Neuronal stem cell (in vitro differentiated cells): Measurements from ENCODE around the gene B3GAT1.

ENCODE experiments used
- DNase-seq: peaks from one replicate; pipeline ENCODE4 v3.0.0-alpha.2; 2013; ENCODE audit warnings: low spot score
- H2AFZ ChIP-seq: one replicate; pipeline ENCODE4 v1.6.1; 2013; ENCODE audit warnings: mild to moderate bottlenecking, low read length, inconsistent platforms
- H2AK5ac ChIP-seq: 2 replicates; pipeline ENCODE4 v1.6.1; 2013; ENCODE audit warnings: low read depth, mild to moderate bottlenecking, inconsistent platforms, low read length, moderate library complexity, mixed read lengths
- H2BK120ac ChIP-seq: 2 replicates; pipeline ENCODE4 v1.6.1; 2013; ENCODE audit warnings: low read depth, mild to moderate bottlenecking, inconsistent platforms, low read length, moderate library complexity, mixed read lengths
- H2BK12ac ChIP-seq: one replicate; pipeline ENCODE4 v1.6.1; 2013; ENCODE audit warnings: low read length, inconsistent platforms
- H2BK15ac ChIP-seq: 2 replicates; pipeline ENCODE4 v1.6.1; 2013; ENCODE audit warnings: mild to moderate bottlenecking, low read length, inconsistent platforms, mixed read lengths
- H2BK5ac ChIP-seq: one replicate; pipeline ENCODE4 v1.6.1; 2013; ENCODE audit warnings: inconsistent platforms, mild to moderate bottlenecking, low read length, moderate library complexity
- H3K14ac ChIP-seq: one replicate; pipeline ENCODE4 v1.6.1; 2013; ENCODE audit warnings: low read length, inconsistent platforms
- H3K18ac ChIP-seq: 2 replicates; pipeline ENCODE4 v1.6.1; 2013; ENCODE audit warnings: low read length, inconsistent platforms
- H3K23ac ChIP-seq: 2 replicates; pipeline ENCODE4 v1.6.1; 2013; ENCODE audit warnings: low read depth, mild to moderate bottlenecking, mixed read lengths, low read length, inconsistent platforms; ENCODE audit not compliant: poor library complexity
- H3K27ac ChIP-seq: replicated peaks from 3 replicates; pipeline ENCODE4 v1.5.1; 2013; ENCODE audit warnings: low read length, inconsistent platforms
- H3K27me3 ChIP-seq, 3 experiments: 2 replicates each; pipeline ENCODE4 v1.6.1; 2013; ENCODE audit warnings: low read length in 3 of 3, mild to moderate bottlenecking in 2 of 3, inconsistent platforms in 1 of 3, low read depth in 1 of 3, mixed read lengths in 1 of 3, moderate library complexity in 1 of 3; ENCODE audit not compliant: control insufficient read depth in 3 of 3, insufficient read depth in 3 of 3
- H3K36me3 ChIP-seq, 2 donors: replicated peaks in 1 of 2; 2 replicates each; pipeline ENCODE4 v1.6.1; 2013; ENCODE audit warnings: low read length in 2 of 2; ENCODE audit not compliant: control insufficient read depth in 2 of 2, insufficient read depth in 2 of 2
- H3K4ac ChIP-seq: 2 replicates; pipeline ENCODE4 v1.6.1; 2013; ENCODE audit warnings: inconsistent platforms, mild to moderate bottlenecking, low read length, moderate library complexity
- H3K4me1 ChIP-seq, 2 donors: 1 replicate in 1 of 2; 2 replicates in 1 of 2; pipeline ENCODE4 v1.6.1; 2013; ENCODE audit warnings: low read length in 2 of 2, low read depth in 1 of 2; ENCODE audit not compliant: control insufficient read depth in 2 of 2, insufficient read depth in 1 of 2
- H3K4me2 ChIP-seq: one replicate; pipeline ENCODE4 v1.6.1; 2013; ENCODE audit warnings: mild to moderate bottlenecking, low read length, inconsistent platforms; ENCODE audit not compliant: insufficient read depth, poor library complexity, severe bottlenecking
- H3K4me3 ChIP-seq, 2 donors: 2 replicates each; pipeline ENCODE4 v1.5.1; 2013; ENCODE audit warnings: low read length in 2 of 2, mild to moderate bottlenecking in 2 of 2, inconsistent platforms in 1 of 2, moderate library complexity in 1 of 2
- H3K79me1 ChIP-seq: one replicate; pipeline ENCODE4 v1.6.1; 2013; ENCODE audit warnings: low read depth, mild to moderate bottlenecking, inconsistent platforms, low read length, moderate library complexity
- H3K9ac ChIP-seq: one replicate; pipeline ENCODE4 v1.6.1; 2013; ENCODE audit warnings: mild to moderate bottlenecking, low read depth, low read length, inconsistent platforms; ENCODE audit not compliant: poor library complexity
- H3K9me3 ChIP-seq, 2 donors: replicated peaks in 1 of 2; 2 replicates each; pipeline versions ENCODE3 to v1.6.1; 2013; ENCODE audit warnings: low read length in 2 of 2, mild to moderate bottlenecking in 2 of 2, inconsistent platforms in 1 of 2, low read depth in 1 of 2, mixed read lengths in 1 of 2, moderate library complexity in 1 of 2; ENCODE audit not compliant: control insufficient read depth in 2 of 2, insufficient read depth in 1 of 2
- H4K8ac ChIP-seq: one replicate; pipeline ENCODE4 v1.6.1; 2013; ENCODE audit warnings: low read depth, mild to moderate bottlenecking, inconsistent platforms, low read length, moderate library complexity
- H4K91ac ChIP-seq: one replicate; pipeline ENCODE4 v1.6.1; 2013; ENCODE audit warnings: low read length, low read depth, mild to moderate bottlenecking, inconsistent platforms; ENCODE audit not compliant: poor library complexity
- WGBS, 2 donors: extraction: QIAGEN DNeasy Blood & Tissue Kit; methylation state at CpG; one replicate each; pipeline ENCODE4 v1.1.7; 2013; ENCODE audit warnings: missing lambda C conversion rate in 2 of 2, mixed read lengths in 1 of 2; ENCODE audit not compliant: insufficient read length in 2 of 2, insufficient replicate concordance in 1 of 2; ENCODE audit errors: extremely low coverage in 2 of 2; 5-methylcytosine and 5-hydroxymethylcytosine counted together

B3GAT1 gene

DNA sequence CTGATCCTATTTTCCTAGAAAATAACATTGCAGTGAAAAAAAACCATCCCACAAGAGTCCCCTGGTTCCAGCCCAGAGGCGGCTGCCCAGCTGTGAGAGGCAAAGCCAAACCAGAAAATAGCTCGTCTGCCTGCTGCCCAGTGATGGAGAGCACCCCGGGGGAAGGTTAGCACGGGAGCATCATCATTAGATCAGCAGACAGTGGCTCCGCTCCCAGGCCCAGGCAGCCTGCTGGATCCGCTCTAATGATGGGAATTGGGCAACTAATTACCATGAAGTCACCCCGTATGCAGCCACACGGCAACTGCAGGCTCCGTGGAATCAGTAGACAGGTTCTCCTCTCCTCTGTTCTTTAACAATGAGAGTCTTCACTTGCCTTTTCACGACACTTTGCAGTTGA is 17.1 kb upstream of the B3GAT1 start:
- Histone ChIP-seq H3K9ac (no peak overlapping the region), H4K8ac (no peak overlapping the region), H3K23ac (no peak overlapping the region), H2BK5ac (no peak overlapping the region), H3K4me1 (peaks cover 0 to 1% of the 10 kb centered on the region in 2 donors), H3K36me3 (no peaks in the 10 kb centered on the region), H3K79me1 (no peaks in the 10 kb centered on the region), H3K4ac (no peak overlapping the region), H2AFZ (no peak overlapping the region), H3K4me2 (no peak overlapping the region), H3K18ac (no peak overlapping the region), H2AK5ac (no peak overlapping the region), H3K27me3 (no peaks in the 10 kb centered on the region), H3K4me3 (no peak overlapping the region), H3K27ac (no peak overlapping the region), H2BK12ac (no peak overlapping the region), H3K9me3 (peaks cover 2 to 6% of the 10 kb centered on the region in 2 donors), H3K14ac (no peak overlapping the region), H2BK120ac (no peak overlapping the region), H4K91ac (no peak overlapping the region), H2BK15ac (no peak overlapping the region)
- no peak for DNase-seq
- WGBS, 2 donors: no CpG with 5 or more reads among the region's 10 CpGs

DNA sequence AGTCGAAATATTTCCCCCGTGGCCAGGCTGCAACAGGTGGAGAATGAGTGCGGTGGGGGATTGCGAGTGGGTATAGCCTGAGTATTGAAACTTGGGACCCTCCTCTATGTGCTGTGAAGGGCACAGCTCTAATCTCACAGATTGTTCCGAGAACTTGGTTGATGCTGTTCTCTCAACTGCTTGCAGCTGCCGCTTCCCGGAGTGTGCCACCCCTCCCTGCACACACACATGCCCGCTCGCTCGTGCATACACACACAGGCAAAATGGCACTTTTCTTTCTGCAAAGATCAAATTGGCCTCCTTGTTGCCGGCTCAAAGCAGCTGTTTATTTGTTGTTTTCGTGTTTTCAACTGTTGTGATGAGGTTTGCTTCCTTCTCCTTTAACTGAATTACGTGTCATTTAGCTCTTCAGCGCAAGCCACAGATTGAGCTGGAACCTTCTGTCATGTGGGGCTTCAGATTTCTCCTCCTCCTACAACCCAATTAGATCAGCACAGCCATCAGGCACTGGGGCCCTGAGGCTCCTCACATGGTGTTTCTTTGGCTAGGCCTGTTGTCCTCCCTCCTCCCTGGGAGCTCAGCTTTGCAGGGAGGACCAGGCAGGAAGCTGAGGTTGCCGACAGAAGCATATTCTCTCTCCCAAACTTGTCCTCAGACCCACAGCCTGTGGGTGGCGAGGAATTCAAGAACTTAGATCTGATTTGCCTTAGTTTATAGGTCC is 13.9 kb upstream of the B3GAT1 start:
- Histone ChIP-seq H3K14ac (no peak overlapping the region), H3K9ac (no peak overlapping the region), H3K4ac (no peak overlapping the region), H3K27ac (no peak overlapping the region), H2AK5ac (no peak overlapping the region), H3K23ac (no peak overlapping the region), H3K4me2 (no peak overlapping the region), H3K9me3 (peaks cover 0 to 3% of the 10 kb centered on the region in 2 donors), H2BK15ac (no peak overlapping the region), H3K27me3 (no peaks in the 10 kb centered on the region), H3K79me1 (no peaks in the 10 kb centered on the region), H3K18ac (no peak overlapping the region), H2BK12ac (no peak overlapping the region), H2AFZ (no peak overlapping the region), H3K4me3 (no peak overlapping the region), H3K4me1 (peaks cover 0 to 1% of the 10 kb centered on the region in 2 donors), H2BK5ac (no peak overlapping the region), H3K36me3 (peaks cover 0 to 2% of the 10 kb centered on the region in 2 donors), H4K8ac (no peak overlapping the region), H2BK120ac (no peak overlapping the region), H4K91ac (no peak overlapping the region)
- DNase-seq: no peak
- no CpG with 5 or more reads among the region's 16 CpGs for WGBS, 2 donors

DNA sequence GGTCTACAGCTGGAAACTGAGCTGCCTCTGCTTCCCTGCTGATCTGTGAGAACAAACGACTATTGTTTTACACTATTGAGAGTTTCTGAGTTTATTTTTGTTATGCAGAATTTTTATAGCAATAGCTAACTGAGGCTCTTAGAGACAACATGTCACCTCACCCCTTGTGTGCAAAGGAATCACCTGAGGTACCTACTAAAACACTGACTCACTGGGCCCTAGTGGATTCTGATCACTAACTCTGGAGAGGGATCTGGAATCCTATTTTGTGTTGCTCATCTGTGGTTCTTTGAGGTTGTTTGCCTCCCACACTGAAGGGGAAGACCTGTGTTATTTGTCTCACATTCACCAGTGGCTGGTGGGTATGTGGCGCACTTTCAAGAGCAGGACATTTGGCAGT is 13.4 kb upstream of the B3GAT1 start:
- Histone ChIP-seq H2AK5ac (no peak overlapping the region), H3K9ac (no peak overlapping the region), H2BK15ac (no peak overlapping the region), H3K4me1 (peaks cover 0 to 1% of the 10 kb centered on the region in 2 donors), H3K9me3 (no peaks in the 10 kb centered on the region), H3K14ac (no peak overlapping the region), H2BK12ac (no peak overlapping the region), H4K8ac (no peak overlapping the region), H2AFZ (no peak overlapping the region), H3K79me1 (no peaks in the 10 kb centered on the region), H3K18ac (no peak overlapping the region), H3K4me2 (no peak overlapping the region), H3K27ac (no peak overlapping the region), H3K27me3 (no peaks in the 10 kb centered on the region), H2BK120ac (no peak overlapping the region), H3K4ac (no peak overlapping the region), H2BK5ac (no peak overlapping the region), H4K91ac (no peak overlapping the region), H3K4me3 (no peak overlapping the region), H3K36me3 (peaks cover 0 to 2% of the 10 kb centered on the region in 2 donors), H3K23ac (no peak overlapping the region)
- DNase-seq: no peak
- no CpG with 5 or more reads among the region's 2 CpGs for WGBS, 2 donors

DNA sequence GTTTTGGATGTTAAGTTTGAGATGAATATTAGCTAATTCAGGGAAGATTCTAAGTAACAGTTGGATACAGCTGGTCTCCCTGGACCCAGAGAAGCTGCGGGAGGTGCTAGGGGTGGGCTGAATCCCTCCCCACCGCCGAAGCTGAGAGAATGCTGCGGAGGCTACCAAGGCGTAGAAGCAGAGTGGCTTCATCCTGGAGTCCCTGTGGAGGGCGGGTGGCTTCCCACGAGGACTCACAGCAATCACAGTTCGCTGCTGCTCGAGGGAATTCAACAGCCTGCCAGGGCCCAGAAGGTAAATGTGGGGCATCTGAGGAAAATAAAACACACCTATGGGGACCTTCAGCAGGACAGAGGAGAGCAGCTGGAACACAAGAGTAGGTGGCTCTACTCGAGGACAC is 11.1 kb upstream of the B3GAT1 start:
- Histone ChIP-seq H3K36me3 (peaks cover 0 to 2% of the 10 kb centered on the region in 2 donors), H3K79me1 (no peaks in the 10 kb centered on the region), H3K14ac (no peak overlapping the region), H3K9me3 (no peaks in the 10 kb centered on the region), H3K4ac (no peak overlapping the region), H3K9ac (no peak overlapping the region), H3K27ac (no peak overlapping the region), H2BK12ac (no peak overlapping the region), H3K4me3 (no peak overlapping the region), H3K4me1 (no peaks in the 10 kb centered on the region), H2BK120ac (no peak overlapping the region), H2AK5ac (no peak overlapping the region), H3K18ac (no peak overlapping the region), H3K23ac (no peak overlapping the region), H2AFZ (no peak overlapping the region), H2BK5ac (no peak overlapping the region), H3K27me3 (no peaks in the 10 kb centered on the region), H2BK15ac (no peak overlapping the region), H3K4me2 (no peak overlapping the region), H4K91ac (no peak overlapping the region), H4K8ac (no peak overlapping the region)
- no CpG with 5 or more reads among the region's 10 CpGs for WGBS, 2 donors
- no peak for DNase-seq
